Vagina (tissue), 2 donors: Measurements from ENCODE around the gene CNTN1. TPM values are rescaled to one million over a fixed set of nuclear protein-coding genes. Genes with fewer than 3 reads are reported as not detected.

Source experiments
- DNase-seq, 2 donors: peaks; one replicate each; pipeline ENCODE4 v3.0.0-alpha.2; 2017; ENCODE audit errors: extremely low spot score in 2 of 2
- H3K27ac ChIP-seq: fragments of 200-600 bp; sonication (generic); one replicate; pipeline ENCODE4 v1.5.1; 2019
- H3K27me3 ChIP-seq: fragments of 200-600 bp; sonication (generic); one replicate; pipeline ENCODE4 v1.5.1; 2019
- H3K36me3 ChIP-seq, 2 donors: fragments of 200-600 bp; sonication (generic); one replicate each; pipeline ENCODE4 v1.5.1; 2017 to 2019
- H3K4me1 ChIP-seq: fragments of 200-600 bp; sonication (generic); one replicate; pipeline ENCODE4 v1.5.1; 2019
- H3K4me3 ChIP-seq, 2 donors: fragments of 200-600 bp; sonication (generic); 1 replicate in 1 of 2; 2 replicates in 1 of 2; pipeline ENCODE4 v1.5.1; 2016 to 2019
- H3K9me3 ChIP-seq: fragments of 200-600 bp; sonication (generic); one replicate; pipeline ENCODE4 v1.5.1; 2019
- CTCF ChIP-seq, 3 experiments: fragments of 450-650 bp in 2 of 3; fragments of 200-600 bp in 1 of 3; sonication (generic) in 1 of 3; IDR thresholded peaks; one replicate each; pipeline ENCODE4 v1.5.1; 2017 to 2019; ENCODE audit warnings: antibody characterized with exemption in 3 of 3, mild to moderate bottlenecking in 2 of 3, moderate library complexity in 2 of 3
- POLR2A ChIP-seq, 2 donors: fragments of 450-650 bp; IDR thresholded peaks; one replicate each; pipeline ENCODE4 v1.6.1; 2017; ENCODE audit warnings: antibody characterized with exemption in 2 of 2, mild to moderate bottlenecking in 2 of 2, moderate library complexity in 2 of 2
- POLR2AphosphoS5 ChIP-seq, 2 donors: sonication (generic); formaldehyde crosslinking; IDR thresholded peaks; one replicate each; pipeline ENCODE4 v1.9.0; 2017; ENCODE audit warnings: antibody characterized with exemption in 2 of 2, mild to moderate bottlenecking in 2 of 2, low read depth in 1 of 2; ENCODE audit not compliant: insufficient read depth in 1 of 2
- intact Hi-C: fragments of 100-400 bp; cut with DNase I; formaldehyde crosslinking; loops from one replicate; pipeline ENCODE4 v1.15.1; 2023
- total RNA-seq: library from RNA; depleted of rRNA; stranded (reverse); fragments of >200 nt; gene quantifications from one replicate; pipeline ENCODE4 v1.2.3, GENCODE V29; 2016

CNTN1 gene
- total RNA-seq, 1 donor from 2014 or later: 15.2 TPM

GRCh38 chr12:40976546-40976945 is 284.3 kb downstream of the CNTN1 start:
- no peaks in the 10 kb centered on the region for H3K27me3 ChIP-seq
- TF ChIP-seq POLR2A (IDR thresholded peaks at IDR 0.05) (no peak), CTCF (IDR thresholded peaks at IDR 0.05) (no peak), POLR2AphosphoS5 (IDR thresholded peaks at IDR 0.05; ENCODE audit: insufficient read depth in 1 of 2, low read depth in 1 of 2) (no peak)
- no peaks in the 10 kb centered on the region for H3K36me3 ChIP-seq
- DNase-seq: no peak
- H3K4me1 ChIP-seq: no peaks in the 10 kb centered on the region
- H3K9me3 ChIP-seq: no peaks in the 10 kb centered on the region
- intact Hi-C loops: no loop called here
- H3K4me3 ChIP-seq: no peak overlapping the region
- no peak overlapping the region for H3K27ac ChIP-seq

GRCh38 chr12:40980427-40980961 is 288.3 kb downstream of the CNTN1 start:
- H3K36me3 ChIP-seq: no peaks in the 10 kb centered on the region
- no peaks in the 10 kb centered on the region for H3K4me1 ChIP-seq
- no peak overlapping the region for H3K27ac ChIP-seq
- TF ChIP-seq POLR2A (IDR thresholded peaks at IDR 0.05) (no peak), POLR2AphosphoS5 (IDR thresholded peaks at IDR 0.05; ENCODE audit: insufficient read depth in 1 of 2, low read depth in 1 of 2) (no peak), CTCF (IDR thresholded peaks at IDR 0.05) (no peak)
- no peaks in the 10 kb centered on the region for H3K9me3 ChIP-seq
- intact Hi-C loops: no loop called here
- H3K4me3 ChIP-seq: no peak overlapping the region
- DNase-seq: no peak
- H3K27me3 ChIP-seq: no peaks in the 10 kb centered on the region

GRCh38 chr12:40986001-40986400 is 293.8 kb downstream of the CNTN1 start:
- no peak overlapping the region for H3K27ac ChIP-seq
- intact Hi-C loops: no loop called here
- H3K36me3 ChIP-seq: no peaks in the 10 kb centered on the region
- DNase-seq: no peak
- no peaks in the 10 kb centered on the region for H3K4me1 ChIP-seq
- no peaks in the 10 kb centered on the region for H3K9me3 ChIP-seq
- no peaks in the 10 kb centered on the region for H3K27me3 ChIP-seq
- no peak for TF ChIP-seq POLR2A (IDR thresholded peaks at IDR 0.05)
- no peak for TF ChIP-seq POLR2AphosphoS5 (IDR thresholded peaks at IDR 0.05; ENCODE audit: insufficient read depth in 1 of 2, low read depth in 1 of 2)
- TF ChIP-seq CTCF (IDR thresholded peaks at IDR 0.05): no peak
- H3K4me3 ChIP-seq: no peak overlapping the region

GRCh38 chr12:40988355-40988754 is 296.1 kb downstream of the CNTN1 start:
- intact Hi-C loops: no loop called here
- no peaks in the 10 kb centered on the region for H3K4me1 ChIP-seq
- DNase-seq: no peak
- H3K27me3 ChIP-seq: no peaks in the 10 kb centered on the region
- H3K27ac ChIP-seq: no peak overlapping the region
- no peak for TF ChIP-seq CTCF (IDR thresholded peaks at IDR 0.05)
- TF ChIP-seq POLR2A (IDR thresholded peaks at IDR 0.05): no peak
- no peak for TF ChIP-seq POLR2AphosphoS5 (IDR thresholded peaks at IDR 0.05; ENCODE audit: insufficient read depth in 1 of 2, low read depth in 1 of 2)
- no peaks in the 10 kb centered on the region for H3K36me3 ChIP-seq
- H3K4me3 ChIP-seq: no peak overlapping the region
- no peaks in the 10 kb centered on the region for H3K9me3 ChIP-seq

- no peaks in the 10 kb centered on the region for H3K4me1 ChIP-seq
- no peaks in the 10 kb centered on the region for H3K36me3 ChIP-seq
- intact Hi-C loops: no loop called here
- H3K9me3 ChIP-seq: no peaks in the 10 kb centered on the region
- no peak for DNase-seq
- H3K27me3 ChIP-seq: no peaks in the 10 kb centered on the region
- no peak overlapping the region for H3K4me3 ChIP-seq
- H3K27ac ChIP-seq: no peak overlapping the region
- TF ChIP-seq POLR2AphosphoS5 (IDR thresholded peaks at IDR 0.05; ENCODE audit: insufficient read depth in 1 of 2, low read depth in 1 of 2) (no peak), POLR2A (IDR thresholded peaks at IDR 0.05) (no peak), CTCF (IDR thresholded peaks at IDR 0.05) (no peak)
These were observed 296.6 kb downstream of the CNTN1 start for GRCh38 chr12:40988824-40989223.
